Activated CD8-positive, alpha-beta memory T cell treated with anti-CD3 and anti-CD28 coated beads for 1 hour (primary cell): ENCODE data around the gene ALPL.

Source experiments
- DNase-seq, 2 donors: peaks; one replicate each; pipeline ENCODE4 v3.0.0-alpha.2; 2020; ENCODE audit warnings: low read depth in 1 of 2; ENCODE audit errors: extremely low read depth in 1 of 2

ALPL gene

DNA sequence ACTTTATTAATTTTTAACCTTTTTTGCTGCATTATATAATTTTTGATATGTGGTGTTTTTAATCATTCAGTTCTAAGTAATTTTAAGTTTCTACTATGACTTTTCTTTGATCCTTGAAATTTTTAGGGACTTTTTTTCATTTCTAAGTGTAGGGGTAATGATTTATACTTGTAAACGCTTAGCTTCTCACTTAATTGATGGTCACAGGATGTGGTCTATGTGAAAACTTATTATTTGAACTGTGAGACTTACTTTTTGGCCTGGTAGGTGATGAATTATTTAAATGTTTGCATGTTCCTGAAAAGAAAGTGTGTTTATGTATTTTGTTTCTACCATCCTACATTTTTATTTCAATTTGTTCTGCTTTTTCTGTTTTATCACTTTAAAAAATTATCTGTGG lies 17.2 kb downstream of the ALPL start:
- DNase-seq: no peak

DNA sequence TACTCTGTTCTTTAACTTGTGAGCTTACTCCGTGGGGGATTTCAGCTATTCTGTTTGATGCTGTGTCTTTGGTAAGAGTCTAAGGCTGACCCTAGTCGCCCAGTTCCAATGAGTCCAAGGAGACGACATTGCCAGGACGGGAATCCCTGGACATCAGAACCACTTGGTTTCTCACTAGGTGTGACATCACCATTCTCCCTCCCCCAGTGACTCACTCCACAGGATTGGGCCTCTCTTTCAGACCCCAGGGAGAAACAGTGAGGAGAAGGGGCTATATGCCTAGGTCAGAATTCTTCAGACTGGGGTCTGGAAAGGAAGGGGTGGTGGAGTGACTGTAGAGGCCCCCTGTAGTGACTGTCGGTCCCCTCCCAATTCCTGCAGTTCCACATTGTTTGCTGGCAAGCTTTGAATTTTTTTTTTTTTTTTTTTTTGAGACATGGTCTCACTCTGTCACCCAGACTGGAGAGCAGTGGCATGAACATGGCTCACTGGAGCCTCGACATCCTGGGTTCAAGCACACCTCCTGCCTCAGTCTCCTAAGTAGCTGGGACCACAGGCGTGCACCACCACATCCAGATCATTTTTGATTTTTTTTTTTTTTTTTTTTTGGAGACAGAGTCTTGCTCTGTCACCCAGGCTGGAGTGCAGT lies 21.3 kb downstream of the ALPL start:
- DNase-seq: no peak

- no peak for DNase-seq
Measured at GRCh38 chr1:21531241-21531640, 22.0 kb downstream of the ALPL start.

- no peak for DNase-seq
Measured at GRCh38 chr1:21532496-21532895, 23.3 kb downstream of the ALPL start.

DNA sequence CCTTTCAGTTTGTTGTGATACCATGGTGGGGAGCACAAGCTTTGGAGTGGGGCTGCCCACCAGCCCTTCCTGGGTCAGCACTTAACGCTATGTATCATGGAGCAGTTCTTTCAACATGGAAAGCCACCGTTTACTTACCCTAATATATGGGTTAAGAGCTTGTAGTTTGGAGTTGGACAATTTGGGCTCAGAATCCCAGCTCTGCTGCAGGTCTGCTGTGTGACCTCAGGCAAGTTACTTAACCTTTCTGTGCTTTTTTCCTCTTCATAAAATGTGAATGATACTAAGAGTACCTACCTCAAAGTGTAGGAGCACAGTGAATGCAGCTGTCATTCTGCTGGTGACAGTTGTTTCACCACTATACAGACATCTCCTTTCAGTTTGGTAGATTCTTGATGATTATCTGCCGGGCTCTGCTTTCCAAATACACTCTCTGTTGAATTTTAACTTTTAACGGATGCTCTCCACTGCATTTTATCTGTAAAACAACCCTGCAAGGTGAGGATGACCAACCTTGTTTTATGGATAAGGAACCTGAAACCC lies 23.8 kb downstream of the ALPL start:
- DNase-seq: no peak

DNA sequence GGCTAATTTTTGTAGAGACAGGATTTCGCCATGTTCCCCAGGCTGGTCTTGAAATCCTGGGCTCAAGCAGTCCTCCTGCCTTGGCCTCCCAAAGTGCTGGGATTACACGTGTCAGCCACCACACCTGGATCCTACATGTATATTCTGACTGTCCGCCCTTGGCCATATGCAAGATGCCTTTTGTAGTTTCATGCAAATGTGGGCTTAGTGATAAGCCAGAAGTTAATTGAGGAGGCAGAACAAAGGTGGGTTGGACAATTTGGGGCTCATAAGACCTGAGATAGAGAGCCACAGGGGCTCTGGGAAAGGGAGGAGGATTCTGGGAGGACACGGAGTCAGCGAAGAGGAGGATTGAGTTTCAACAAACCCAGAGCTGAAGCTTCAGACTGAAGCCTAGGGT lies 24.9 kb downstream of the ALPL start:
- no peak for DNase-seq

- no peak for DNase-seq
Measured at GRCh38 chr1:21534674-21535378, 25.6 kb downstream of the ALPL start.

DNA sequence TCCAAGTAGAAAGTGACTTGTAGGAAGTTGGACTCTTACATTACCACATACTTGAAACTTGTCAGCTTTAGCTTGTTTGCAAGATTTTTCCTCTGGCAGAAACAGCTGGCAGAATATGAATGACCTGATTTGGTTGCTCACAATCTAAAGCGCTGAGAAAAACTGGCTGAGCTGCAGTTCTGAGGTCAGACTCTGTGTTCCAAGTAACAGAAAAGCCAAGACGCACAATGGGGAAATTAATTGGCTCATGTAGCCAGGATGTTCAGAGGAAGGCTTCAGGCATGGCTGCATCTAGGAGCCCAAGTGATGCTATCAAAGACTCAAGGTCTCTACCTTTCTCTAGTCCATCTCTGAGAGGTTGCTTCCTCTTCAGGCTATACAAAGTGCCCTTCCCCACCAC lies 27.0 kb downstream of the ALPL start:
- DNase-seq: no peak

- DNase-seq: no peak
Measured at GRCh38 chr1:21537511-21537931, 28.3 kb downstream of the ALPL start.

GRCh38 chr1:21537932-21538630 lies 28.9 kb downstream of the ALPL start:
- DNase-seq: no peak

DNA sequence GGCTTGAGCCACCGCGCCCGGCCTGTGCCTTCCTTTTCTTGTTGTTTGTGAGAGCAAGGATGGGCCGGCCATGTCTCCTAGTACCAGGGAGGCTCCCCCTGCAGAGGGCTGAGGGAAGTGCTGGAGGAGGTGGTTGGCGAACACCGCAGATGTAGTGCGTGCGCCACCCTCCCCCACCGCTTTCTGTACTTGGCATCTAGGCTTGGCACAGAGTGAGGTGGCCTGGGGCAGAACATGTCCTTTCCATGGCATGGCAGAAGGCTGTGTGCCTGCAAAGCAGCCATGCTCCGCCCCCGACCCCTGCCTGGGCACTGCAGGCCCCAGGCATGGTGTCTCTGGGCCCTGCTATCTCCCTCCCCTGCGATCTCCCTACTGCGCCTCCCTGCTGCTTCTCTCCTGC lies 30.7 kb downstream of the ALPL start:
- DNase-seq: no peak

DNA sequence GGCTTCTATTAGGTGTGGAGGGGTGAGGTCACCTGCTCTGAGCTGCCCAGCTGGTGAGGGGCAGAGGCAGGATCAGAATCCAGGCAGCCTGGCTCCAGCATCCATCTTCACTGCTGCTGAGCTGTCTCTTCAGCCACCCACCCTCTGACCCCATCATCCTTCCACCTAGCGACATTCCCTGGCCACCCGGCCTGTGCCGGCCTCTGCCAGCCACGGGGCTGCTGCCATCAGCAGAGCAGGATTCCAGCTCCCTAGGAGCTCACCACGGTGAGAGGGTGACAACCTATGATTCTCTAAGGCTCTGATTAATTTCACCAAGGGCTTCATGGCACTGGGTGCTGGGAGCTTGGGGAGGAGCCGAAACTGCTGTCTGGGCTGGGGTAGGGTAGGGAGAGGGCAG lies 32.1 kb downstream of the ALPL start:
- DNase-seq: no peak

GRCh38 chr1:21541835-21542234 lies 32.6 kb downstream of the ALPL start:
- no peak for DNase-seq

GRCh38 chr1:21543598-21543997 lies 34.4 kb downstream of the ALPL start:
- DNase-seq: no peak

DNA sequence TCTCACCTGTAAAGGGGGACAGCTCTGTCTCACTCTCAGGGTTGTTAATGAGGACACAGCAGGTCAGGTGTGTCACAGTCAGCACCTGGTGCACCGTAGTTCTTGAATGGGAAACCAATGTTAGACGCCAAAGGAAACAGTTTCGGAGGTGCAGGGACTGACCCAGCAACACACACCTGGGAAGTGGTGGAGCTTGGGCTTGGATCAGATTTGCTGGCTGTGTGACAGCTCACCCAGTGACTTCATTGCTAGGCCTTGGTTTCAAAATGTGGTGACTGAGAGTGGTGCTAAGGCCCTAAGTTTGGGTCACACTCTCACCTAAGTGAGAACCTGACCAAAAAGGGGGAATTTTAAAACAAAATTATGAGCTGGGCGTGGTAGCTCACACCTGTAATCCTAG lies 34.9 kb downstream of the ALPL start:
- DNase-seq: no peak

DNA sequence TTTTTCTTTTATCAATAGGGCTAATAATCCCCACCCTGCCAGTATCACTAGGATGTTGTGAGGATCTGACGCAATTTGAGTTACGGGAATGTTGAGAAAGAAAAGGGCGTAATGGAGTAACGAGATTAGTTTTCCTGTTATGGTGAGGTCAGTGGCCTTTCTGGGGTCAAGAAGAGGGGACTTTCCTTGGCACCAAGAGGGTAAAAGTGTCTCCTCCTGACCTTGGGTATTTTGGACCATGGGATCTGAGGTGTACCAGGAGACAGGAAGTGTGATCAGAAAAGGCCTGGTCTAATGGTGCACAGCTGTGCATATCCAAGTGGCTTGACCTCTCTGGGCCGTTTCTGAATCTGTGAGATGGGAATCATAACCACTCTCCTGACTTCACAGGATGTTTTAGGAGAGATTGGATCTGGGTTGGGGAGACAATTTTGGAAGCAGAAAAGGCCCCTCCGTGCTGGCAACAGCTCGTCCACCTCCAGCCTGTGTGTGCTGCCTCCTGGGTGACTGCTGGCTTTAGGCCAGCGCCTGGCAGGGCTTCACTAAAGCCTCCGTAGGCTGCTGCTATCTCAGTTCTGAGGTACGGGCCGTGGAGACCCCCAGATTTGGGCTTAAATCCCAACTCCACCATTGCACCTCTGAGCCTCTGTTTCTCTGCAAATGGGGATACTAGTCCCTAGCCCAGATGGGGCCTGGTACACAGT lies 37.1 kb downstream of the ALPL start:
- DNase-seq: no peak

DNA sequence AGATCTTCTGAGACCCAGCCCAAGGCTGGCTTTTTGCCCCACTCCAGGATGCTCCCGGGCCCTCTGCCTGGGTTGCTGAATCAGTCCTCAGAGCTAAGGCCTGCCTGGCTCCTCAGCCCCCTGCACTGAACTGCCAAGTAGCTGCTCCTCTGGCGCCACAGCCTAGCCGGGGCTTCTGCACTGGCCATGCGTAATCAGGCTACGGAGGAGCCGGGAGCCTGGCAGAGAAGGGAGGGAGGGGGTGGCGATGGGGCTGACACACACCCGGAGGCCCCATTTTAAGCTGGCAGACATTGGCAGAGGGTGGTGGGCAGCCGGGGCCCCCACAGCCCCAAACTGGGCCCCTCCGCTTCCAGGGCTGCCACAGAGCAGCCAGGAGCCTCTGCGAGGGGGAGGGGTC lies 38.7 kb downstream of the ALPL start:
- DNase-seq: no peak

- DNase-seq: no peak
Measured at GRCh38 chr1:21550097-21550496, 40.9 kb downstream of the ALPL start.

GRCh38 chr1:21550866-21551475 lies 41.7 kb downstream of the ALPL start:
- no peak for DNase-seq

- DNase-seq: no peak
Measured at GRCh38 chr1:21552715-21553114, 43.5 kb downstream of the ALPL start.
